Osteocyte (in vitro differentiated cells): Measurements from ENCODE around the gene SPG21. TPM values are rescaled to one million over a fixed set of nuclear protein-coding genes. Genes with fewer than 3 reads are reported as not detected.

Experiments used
- DNase-seq: peaks from one replicate; pipeline ENCODE4 v3.0.0; 2021; ENCODE audit warnings: mixed read lengths; ENCODE audit not compliant: unreplicated experiment; ENCODE audit errors: extremely low spot score
- H3K27ac Mint-ChIP-seq: one replicate; pipeline ENCODE4 v1.8.0; 2021; ENCODE audit warnings: mild to moderate bottlenecking, mixed read lengths; ENCODE audit not compliant: unreplicated experiment
- H3K27me3 Mint-ChIP-seq: one replicate; pipeline ENCODE4 v1.8.0; 2021; ENCODE audit warnings: mixed read lengths; ENCODE audit not compliant: unreplicated experiment
- H3K36me3 Mint-ChIP-seq: one replicate; pipeline ENCODE4 v1.8.0; 2021; ENCODE audit warnings: mixed read lengths; ENCODE audit not compliant: unreplicated experiment
- H3K4me1 Mint-ChIP-seq: one replicate; pipeline ENCODE4 v1.8.0; 2021; ENCODE audit warnings: mixed read lengths; ENCODE audit not compliant: unreplicated experiment
- H3K4me3 Mint-ChIP-seq: one replicate; pipeline ENCODE4 v1.8.0; 2021; ENCODE audit warnings: mild to moderate bottlenecking, moderate library complexity, mixed read lengths; ENCODE audit not compliant: unreplicated experiment
- H3K9me3 Mint-ChIP-seq: one replicate; pipeline ENCODE4 v1.8.0; 2021; ENCODE audit warnings: mixed read lengths; ENCODE audit not compliant: unreplicated experiment
- total RNA-seq: library from RNA; stranded (reverse); gene quantifications from 2 replicates; pipeline ENCODE4 v1.2.1, GENCODE V29; 2021
- TF ChIP-seq, protein P1 (sequence below): fragments of 200-600 bp; sonication (generic); IDR thresholded peaks from 2 replicates; pipeline ENCODE4 v1.5.0; 2021; ENCODE audit warnings: antibody characterized with exemption, mild to moderate bottlenecking, moderate library complexity

The SPG21 gene
- total RNA-seq, 1 donor from 2014 or later, result 116 TPM

DNA sequence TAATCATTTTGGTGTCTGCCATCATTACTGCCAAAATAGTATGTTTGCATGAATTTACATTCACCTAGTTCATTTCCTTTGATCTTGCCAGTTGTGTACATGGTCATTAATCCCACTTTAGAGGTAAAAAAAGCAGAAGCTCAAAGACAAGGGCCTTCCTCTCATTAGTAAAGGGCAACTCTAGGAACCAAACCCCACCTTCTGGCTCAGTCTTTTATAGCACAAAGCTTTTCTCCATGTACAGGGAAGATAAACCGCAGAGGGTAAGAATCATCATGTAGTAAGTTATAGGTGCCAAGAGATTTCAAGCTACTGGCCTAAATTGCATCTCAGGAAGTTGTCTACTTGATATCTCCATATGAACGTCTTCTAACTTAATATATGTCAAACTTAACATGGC lies 19.3 kb upstream of the SPG21 start:
- H3K4me3 Mint-ChIP-seq, result no peak overlapping the region
- TF ChIP-seq, protein P1, sequence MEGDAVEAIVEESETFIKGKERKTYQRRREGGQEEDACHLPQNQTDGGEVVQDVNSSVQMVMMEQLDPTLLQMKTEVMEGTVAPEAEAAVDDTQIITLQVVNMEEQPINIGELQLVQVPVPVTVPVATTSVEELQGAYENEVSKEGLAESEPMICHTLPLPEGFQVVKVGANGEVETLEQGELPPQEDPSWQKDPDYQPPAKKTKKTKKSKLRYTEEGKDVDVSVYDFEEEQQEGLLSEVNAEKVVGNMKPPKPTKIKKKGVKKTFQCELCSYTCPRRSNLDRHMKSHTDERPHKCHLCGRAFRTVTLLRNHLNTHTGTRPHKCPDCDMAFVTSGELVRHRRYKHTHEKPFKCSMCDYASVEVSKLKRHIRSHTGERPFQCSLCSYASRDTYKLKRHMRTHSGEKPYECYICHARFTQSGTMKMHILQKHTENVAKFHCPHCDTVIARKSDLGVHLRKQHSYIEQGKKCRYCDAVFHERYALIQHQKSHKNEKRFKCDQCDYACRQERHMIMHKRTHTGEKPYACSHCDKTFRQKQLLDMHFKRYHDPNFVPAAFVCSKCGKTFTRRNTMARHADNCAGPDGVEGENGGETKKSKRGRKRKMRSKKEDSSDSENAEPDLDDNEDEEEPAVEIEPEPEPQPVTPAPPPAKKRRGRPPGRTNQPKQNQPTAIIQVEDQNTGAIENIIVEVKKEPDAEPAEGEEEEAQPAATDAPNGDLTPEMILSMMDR, result peak; percentile 25
- H3K9me3 Mint-ChIP-seq, result peaks cover 7% of the 10 kb centered on the region
- no peak overlapping the region for H3K27ac Mint-ChIP-seq
- H3K27me3 Mint-ChIP-seq, result no peaks in the 10 kb centered on the region
- peaks cover 31% of the 10 kb centered on the region for H3K36me3 Mint-ChIP-seq
- H3K4me1 Mint-ChIP-seq, result peaks cover 7% of the 10 kb centered on the region
- DNase-seq, result no peak

- Mint-ChIP-seq H3K4me1 (peaks cover 7% of the 10 kb centered on the region), H3K36me3 (peaks cover 24% of the 10 kb centered on the region), H3K27ac (no peak overlapping the region), H3K27me3 (no peaks in the 10 kb centered on the region), H3K4me3 (no peak overlapping the region), H3K9me3 (no peaks in the 10 kb centered on the region)
- TF ChIP-seq, protein P1, result no peak
- DNase-seq, result no peak
Observed at GRCh38 chr15:65006876-65007275, 17.2 kb upstream of the SPG21 start.

- H3K4me3 Mint-ChIP-seq, result no peak overlapping the region
- no peaks in the 10 kb centered on the region for H3K27me3 Mint-ChIP-seq
- peaks cover 7% of the 10 kb centered on the region for H3K4me1 Mint-ChIP-seq
- TF ChIP-seq, protein P1, result no peak
- peaks cover 23% of the 10 kb centered on the region for H3K36me3 Mint-ChIP-seq
- H3K27ac Mint-ChIP-seq, result peak overlapping the region; percentile 38
- no peaks in the 10 kb centered on the region for H3K9me3 Mint-ChIP-seq
- DNase-seq, result no peak
Observed at GRCh38 chr15:65004993-65005392, 15.3 kb upstream of the SPG21 start.

DNA sequence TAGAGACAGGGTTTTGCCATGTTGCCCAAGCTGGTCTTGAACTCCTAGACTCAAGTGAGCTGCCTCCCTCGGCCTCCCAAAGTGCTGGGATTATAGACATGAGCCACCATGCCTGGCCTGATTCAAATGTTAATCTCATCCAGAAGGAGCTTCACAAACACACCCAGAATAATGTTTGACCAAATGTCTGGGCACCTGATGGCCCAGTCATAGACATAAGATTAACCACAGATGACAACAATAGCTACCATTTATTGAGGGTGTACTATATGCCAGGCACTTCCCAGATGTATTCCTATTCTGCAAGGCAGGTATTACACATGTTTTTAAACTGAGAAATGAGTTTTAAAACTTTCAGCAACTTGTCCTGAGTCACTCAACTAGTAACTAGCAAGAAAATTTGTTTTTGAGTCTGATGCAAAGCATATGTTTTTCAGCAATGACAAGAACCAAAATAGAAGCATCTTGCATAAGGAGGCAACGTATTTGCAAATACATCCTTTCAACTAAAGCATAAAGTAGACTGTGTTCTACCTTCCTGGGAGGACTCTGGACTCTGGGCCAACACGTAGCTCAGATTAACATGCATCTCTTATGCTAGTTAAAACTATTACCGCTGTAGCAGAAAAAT lies 8.1 kb upstream of the SPG21 start:
- Mint-ChIP-seq H3K9me3 (no peaks in the 10 kb centered on the region), H3K4me3 (no peak overlapping the region), H3K36me3 (peaks cover 3% of the 10 kb centered on the region), H3K4me1 (peaks cover 5% of the 10 kb centered on the region), H3K27ac (no peak overlapping the region), H3K27me3 (no peaks in the 10 kb centered on the region)
- no peak for DNase-seq
- TF ChIP-seq, protein P1, result no peak

DNA sequence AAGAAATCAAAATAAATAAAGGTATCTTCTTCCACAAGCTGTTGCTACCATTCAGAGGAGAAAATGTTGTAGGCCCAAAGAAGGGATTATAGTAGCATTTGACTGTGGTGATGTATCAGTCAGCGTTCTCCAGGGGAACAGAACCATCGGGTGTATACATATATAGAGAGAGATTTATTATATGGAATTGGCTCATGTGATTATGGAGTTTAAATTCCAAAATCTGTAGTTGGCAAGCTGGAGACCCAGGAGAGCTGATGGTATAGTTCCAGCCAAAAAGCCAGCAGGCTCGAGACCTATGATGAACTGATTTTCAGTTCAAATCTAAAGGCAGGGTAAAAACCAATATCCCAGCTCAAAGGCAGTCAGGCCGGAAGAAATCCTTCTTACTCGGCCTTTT lies 7.4 kb upstream of the SPG21 start:
- H3K27me3 Mint-ChIP-seq, result no peaks in the 10 kb centered on the region
- TF ChIP-seq, protein P1, result no peak
- no peak for DNase-seq
- H3K9me3 Mint-ChIP-seq, result no peaks in the 10 kb centered on the region
- no peaks in the 10 kb centered on the region for H3K36me3 Mint-ChIP-seq
- no peak overlapping the region for H3K4me3 Mint-ChIP-seq
- peaks cover 5% of the 10 kb centered on the region for H3K4me1 Mint-ChIP-seq
- no peak overlapping the region for H3K27ac Mint-ChIP-seq
